SW 1271 (cell line): ENCODE measurements around the gene TSPAN5.
"Not testable (repeated sequence)": the region's sequence is repeated elsewhere in the genome, so short reads cannot be mapped to it uniquely, and the experiment has no call there.

Source experiments
- DNase-seq, 2 experiments: peaks; one replicate each; lab custom pipeline; 2025; lab: John Stamatoyannopoulos, UW

TSPAN5 gene

GRCh38 chr4:98658287-98659105 is at the start of gene TSPAN5:
TSS of gene TSPAN5 (minus strand) at chr4:98658611.
- DNase-seq, result peak; percentile 50 to 71

- DNase-seq, result no peak
These were observed 48.5 kb upstream of the TSPAN5 start for GRCh38 chr4:98706935-98707334.

DNA sequence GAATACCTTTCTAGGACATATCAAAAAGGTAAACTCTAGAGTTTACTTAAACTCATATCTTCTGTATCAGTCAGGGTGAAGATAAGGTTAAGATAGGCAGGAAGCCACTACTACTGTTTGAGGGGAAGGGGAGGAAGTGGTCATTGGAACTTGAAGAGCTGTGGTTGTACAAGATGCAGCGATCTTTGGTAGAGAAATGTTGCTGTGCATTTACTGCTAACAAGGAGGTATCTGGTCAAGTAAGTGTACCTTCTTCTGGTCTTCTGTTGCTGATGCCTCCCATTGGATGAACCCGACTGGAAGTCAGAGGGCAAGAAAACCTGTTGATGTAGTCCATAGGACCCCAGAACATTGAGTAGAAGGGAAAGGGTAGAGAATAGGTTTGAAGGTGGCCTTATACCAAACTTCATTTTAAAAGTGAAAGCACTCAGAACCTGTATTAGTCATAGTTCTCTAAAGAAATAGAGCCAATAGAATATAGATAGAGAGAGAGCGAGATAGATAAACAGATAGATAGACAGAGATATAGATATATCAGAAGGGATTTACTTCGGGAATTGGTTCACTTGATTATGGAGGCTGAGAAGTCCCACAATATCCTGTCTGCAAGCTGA is 47.9 kb upstream of the TSPAN5 start:
- DNase-seq, result no peak

GRCh38 chr4:98705586-98705985 is 47.2 kb upstream of the TSPAN5 start:
- DNase-seq, result not testable (repeated sequence)

DNA sequence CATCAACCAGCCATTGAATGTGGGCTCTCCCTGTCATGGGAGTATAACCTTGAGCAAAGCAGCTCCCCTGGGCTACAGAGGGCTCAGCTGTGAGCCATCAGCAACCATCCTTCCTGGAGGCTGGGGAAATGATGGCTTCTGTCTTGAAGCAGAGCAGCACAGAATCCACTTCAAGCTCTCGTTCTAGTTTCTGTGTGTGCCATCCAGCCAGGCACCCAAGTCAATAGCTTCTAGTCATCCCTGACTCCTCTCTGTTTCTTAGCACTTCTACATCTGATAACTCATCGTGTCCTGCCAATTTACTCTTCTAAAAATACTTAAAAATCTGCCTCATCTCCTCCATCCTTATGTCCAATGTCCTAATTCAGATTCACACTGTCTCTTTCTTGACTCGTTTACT is 42.2 kb upstream of the TSPAN5 start:
- no peak for DNase-seq

- no peak for DNase-seq
These were observed 35.7 kb upstream of the TSPAN5 start for GRCh38 chr4:98694076-98694475.

- DNase-seq, result no peak
These were observed 34.0 kb upstream of the TSPAN5 start for GRCh38 chr4:98692411-98692810.

DNA sequence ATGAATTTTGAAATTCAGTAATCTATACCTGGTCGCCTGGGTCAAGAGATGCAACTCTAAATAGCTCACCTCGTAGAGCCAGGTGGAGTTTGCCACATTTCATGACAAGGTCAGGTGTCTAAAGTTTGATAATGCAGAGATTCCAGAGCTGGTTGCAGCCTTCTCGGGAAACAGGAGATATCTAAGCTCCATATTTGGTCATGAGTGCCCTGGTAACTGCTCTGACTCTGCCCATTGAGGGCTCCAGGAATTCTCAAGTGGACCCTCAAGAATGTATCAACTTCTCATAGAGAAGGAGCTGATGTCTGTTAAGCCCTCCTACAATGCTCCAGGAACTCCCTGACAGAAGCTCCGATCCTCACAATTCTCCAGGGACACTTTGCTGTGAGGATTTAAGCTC is 33.2 kb upstream of the TSPAN5 start:
- DNase-seq, result no peak

- DNase-seq, result no peak
These were observed 31.2 kb upstream of the TSPAN5 start for GRCh38 chr4:98689507-98690174.

GRCh38 chr4:98688411-98689290 is 30.2 kb upstream of the TSPAN5 start:
- peak; percentile 57 to 90 for DNase-seq

GRCh38 chr4:98687876-98688275 is 29.5 kb upstream of the TSPAN5 start:
- no peak for DNase-seq

DNA sequence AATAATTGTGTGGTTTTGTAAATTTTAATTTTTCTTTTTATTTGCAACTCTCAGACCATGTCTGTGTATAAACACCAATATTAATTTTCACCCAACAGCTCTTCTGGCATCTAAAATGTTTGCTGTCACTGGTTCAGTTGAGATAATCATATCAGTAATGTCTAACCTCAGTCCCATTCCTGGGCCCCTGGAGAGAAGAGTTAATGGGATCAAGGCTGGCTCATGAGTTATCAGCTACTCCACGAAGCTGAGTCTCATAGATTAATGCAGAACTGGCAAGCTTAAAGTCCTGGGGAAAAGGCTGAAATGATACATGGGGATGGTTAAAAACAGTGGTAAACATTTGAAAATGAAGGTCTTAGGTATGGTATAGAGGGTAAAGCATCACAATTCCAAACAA is 28.4 kb upstream of the TSPAN5 start:
- no peak for DNase-seq

DNA sequence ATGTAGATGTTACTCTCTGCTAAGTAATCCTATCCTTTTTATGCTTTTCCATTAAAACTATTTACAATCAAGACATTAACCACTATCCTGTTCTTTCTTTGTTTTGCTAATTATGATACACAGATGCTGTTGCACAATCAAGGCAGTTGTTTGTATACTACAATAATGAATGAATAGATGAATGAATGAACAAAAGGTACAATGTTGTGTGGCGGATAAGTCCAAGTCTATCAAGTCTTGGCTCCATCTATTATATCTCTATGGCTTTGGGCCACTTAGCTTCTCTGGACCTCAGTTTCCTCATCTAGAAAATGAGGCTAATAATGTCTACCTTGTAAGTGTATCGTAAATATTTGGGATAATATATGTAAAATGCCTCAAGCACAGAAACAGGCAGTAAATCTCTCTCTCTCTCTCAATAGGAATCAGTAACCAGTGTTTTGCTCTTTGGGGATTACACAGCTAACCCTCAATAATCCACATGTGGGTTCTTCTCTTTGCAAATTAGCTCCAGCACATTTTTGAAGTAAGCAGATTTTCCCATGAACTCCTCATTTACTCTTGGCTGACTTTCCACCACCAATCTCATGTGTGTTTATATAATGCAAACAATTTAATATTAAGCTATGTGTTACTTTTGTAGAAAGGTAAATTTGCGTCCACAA is 27.8 kb upstream of the TSPAN5 start:
- DNase-seq, result no peak

- no peak for DNase-seq
These were observed 27.0 kb upstream of the TSPAN5 start for GRCh38 chr4:98685225-98686042.

DNA sequence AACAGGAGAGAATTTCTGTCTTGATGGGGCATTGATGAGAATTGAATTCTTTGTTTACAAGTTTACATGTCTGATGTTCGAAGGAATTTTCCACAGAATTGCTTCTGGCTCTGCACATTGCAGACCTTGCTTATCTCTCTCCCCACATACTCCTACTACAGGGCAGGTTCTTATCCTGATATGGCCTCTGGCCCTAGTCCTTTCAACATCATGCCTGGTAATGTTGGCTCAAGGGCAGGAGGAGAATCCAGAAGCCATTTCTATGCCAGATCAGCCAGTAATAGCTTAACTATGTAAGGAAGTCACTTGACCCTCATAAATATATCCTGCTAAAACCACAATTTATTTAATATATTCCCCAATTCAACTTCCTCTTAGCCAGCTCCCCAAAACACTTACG is 24.3 kb upstream of the TSPAN5 start:
- DNase-seq, result no peak

DNA sequence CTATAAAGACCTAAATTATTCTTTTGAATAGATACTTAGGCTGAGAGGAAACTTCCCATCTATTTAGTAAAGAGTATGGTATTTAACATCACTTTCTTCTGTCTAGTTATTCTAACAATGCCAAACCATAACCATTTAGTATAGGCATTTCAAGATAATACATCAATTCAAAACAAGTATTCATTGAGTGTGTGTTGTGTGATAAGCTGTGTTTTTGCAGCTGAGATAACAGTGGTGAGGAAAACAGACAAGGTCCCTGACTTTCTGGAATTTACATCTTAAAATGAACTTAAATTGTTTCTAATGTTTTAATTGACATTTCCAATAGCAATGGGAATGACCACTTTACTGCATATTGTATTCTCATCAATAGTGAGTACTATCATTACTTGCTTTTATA is 22.4 kb upstream of the TSPAN5 start:
- no peak for DNase-seq

- no peak for DNase-seq
These were observed 21.3 kb upstream of the TSPAN5 start for GRCh38 chr4:98679738-98680137.

DNA sequence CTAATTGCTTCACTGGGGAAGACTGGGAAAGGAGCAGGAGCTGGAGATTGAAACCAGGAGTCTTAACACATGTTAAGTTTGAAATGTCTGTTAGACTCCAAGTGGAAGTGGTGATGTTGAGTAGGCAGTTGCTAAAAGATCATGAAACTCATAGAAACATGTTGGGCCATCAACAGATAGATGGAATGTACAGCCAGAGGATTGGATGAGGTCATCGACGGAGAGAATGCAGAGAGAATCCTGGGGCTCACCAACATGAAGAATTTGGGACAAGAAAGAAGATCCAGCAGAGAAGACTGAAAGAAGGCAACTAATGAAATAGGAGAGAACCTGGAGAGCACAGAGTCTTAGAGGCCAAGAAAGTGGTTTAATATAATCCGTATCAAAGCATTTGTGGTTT is 19.4 kb upstream of the TSPAN5 start:
- no peak for DNase-seq

- no peak for DNase-seq
These were observed 16.2 kb upstream of the TSPAN5 start for GRCh38 chr4:98674404-98675173.

DNA sequence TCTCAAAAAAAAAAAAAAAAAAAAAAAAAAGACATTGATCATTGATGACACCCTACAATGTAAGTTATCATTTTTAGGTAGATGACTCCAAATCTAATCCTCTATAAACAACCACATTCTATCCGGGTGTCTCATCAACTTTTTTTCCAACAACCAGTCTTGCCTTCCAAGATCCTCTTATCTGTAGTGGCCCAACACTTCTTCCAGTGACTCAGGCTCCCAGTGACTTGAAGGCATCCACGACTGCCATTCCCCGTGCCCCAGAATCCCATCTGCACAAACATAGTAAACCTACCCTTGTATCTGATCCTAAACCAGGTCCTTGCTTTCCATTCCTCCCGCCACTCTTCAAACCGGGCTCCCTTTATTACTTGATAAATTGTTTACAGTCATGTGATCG is 15.6 kb upstream of the TSPAN5 start:
- DNase-seq, result no peak
